Spleen (tissue), 7 donors: ENCODE data around the gene CTSZ.

Source experiments
- CTCF ChIP-seq, 11 experiments: fragments of 200-600 bp in 7 of 11; fragments of 450-650 bp in 4 of 11; sonication (generic) in 4 of 11; IDR thresholded peaks in 8 of 11; conservative IDR thresholded peaks in 3 of 11; 1 replicate in 7 of 11; 2 replicates in 4 of 11; pipeline versions ENCODE4 v1.4.0 to v1.8.0; 2016 to 2021; ENCODE audit warnings: antibody characterized with exemption in 11 of 11, inconsistent platforms in 4 of 11, mild to moderate bottlenecking in 1 of 11
- POLR2AphosphoS5 ChIP-seq, 3 donors: sonication (generic); formaldehyde crosslinking; IDR thresholded peaks; one replicate each; pipeline ENCODE4 v1.5.1; 2017; ENCODE audit warnings: antibody characterized with exemption in 3 of 3
- donor health status: DM: no; HTN: no; CAD: no; lungs with moderate emphysema.
- donor health status: DM: no; HTN: no; CAD: no.
- donor health status: DM: no; HTN: no; CAD: no.

DNA sequence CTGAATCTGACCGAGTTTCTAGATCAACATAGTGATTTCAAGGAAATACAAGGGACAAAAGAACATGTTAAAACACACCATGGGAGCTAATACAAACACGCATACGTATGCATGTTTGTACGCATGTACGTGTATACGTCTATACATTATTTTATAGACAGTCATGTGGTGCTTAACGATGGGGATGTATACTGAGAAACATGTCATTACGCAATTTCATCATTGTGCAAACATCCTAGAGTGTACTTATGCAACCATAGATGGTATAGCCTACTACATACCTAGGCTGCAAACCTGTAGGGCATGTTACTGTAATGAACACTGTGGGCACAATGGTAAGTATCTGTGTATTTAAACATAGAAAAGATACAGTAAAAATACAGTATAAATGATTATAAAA, 51.0 kb downstream of the CTSZ start:
- TF ChIP-seq POLR2AphosphoS5 (IDR thresholded peaks at IDR 0.05) (no peak), CTCF (IDR thresholded peaks at IDR 0.05 in 8 of 11, conservative IDR thresholded peaks at IDR 0.05 in 3 of 11) (no peak)
